ENCODE results near the gene KBTBD13. TPM values are rescaled to one million over a fixed set of nuclear protein-coding genes. Genes with fewer than 3 reads are reported as not detected.

The KBTBD13 gene
- total and polyA plus RNA-seq, 2 experiments from 2014 or later: not detected

DNA sequence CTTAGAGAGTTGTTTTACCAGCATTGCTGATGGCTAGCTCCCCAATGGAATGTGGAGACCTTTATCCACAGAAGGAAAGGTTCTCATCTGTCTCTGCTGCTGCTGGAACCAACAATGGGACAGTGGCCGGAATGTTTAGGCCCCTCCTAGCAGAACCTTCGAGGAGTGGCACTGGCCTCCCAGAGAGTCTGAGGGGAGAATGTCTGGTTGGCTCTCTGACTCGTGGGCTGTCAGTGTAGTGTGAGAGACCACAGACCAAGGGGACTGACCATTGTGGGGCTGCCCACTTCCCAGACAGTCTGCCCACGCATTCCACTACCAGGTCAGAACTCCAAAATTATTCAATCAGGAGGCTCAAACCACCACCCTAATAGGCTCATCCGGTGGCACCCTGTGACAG lies 13.8 kb upstream of the KBTBD13 start:
- H3K27me3 Mint-ChIP-seq (ENCODE audit: insufficient read depth, low read depth, poor library complexity): peaks cover 11% of the 10 kb centered on the region
- H3K4me2 ChIP-seq: no peak overlapping the region
- H4K20me1 ChIP-seq (replicated peaks; ENCODE audit: insufficient read depth): 0 out of 2 replicates have a peak, but pooled peaks cover 3% of the 10 kb centered on the region
- TF ChIP-seq, protein P1, sequence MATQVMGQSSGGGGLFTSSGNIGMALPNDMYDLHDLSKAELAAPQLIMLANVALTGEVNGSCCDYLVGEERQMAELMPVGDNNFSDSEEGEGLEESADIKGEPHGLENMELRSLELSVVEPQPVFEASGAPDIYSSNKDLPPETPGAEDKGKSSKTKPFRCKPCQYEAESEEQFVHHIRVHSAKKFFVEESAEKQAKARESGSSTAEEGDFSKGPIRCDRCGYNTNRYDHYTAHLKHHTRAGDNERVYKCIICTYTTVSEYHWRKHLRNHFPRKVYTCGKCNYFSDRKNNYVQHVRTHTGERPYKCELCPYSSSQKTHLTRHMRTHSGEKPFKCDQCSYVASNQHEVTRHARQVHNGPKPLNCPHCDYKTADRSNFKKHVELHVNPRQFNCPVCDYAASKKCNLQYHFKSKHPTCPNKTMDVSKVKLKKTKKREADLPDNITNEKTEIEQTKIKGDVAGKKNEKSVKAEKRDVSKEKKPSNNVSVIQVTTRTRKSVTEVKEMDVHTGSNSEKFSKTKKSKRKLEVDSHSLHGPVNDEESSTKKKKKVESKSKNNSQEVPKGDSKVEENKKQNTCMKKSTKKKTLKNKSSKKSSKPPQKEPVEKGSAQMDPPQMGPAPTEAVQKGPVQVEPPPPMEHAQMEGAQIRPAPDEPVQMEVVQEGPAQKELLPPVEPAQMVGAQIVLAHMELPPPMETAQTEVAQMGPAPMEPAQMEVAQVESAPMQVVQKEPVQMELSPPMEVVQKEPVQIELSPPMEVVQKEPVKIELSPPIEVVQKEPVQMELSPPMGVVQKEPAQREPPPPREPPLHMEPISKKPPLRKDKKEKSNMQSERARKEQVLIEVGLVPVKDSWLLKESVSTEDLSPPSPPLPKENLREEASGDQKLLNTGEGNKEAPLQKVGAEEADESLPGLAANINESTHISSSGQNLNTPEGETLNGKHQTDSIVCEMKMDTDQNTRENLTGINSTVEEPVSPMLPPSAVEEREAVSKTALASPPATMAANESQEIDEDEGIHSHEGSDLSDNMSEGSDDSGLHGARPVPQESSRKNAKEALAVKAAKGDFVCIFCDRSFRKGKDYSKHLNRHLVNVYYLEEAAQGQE (IDR thresholded peaks at IDR 0.05; ENCODE audit: unreplicated experiment): no peak
- TF ChIP-seq, protein P2, sequence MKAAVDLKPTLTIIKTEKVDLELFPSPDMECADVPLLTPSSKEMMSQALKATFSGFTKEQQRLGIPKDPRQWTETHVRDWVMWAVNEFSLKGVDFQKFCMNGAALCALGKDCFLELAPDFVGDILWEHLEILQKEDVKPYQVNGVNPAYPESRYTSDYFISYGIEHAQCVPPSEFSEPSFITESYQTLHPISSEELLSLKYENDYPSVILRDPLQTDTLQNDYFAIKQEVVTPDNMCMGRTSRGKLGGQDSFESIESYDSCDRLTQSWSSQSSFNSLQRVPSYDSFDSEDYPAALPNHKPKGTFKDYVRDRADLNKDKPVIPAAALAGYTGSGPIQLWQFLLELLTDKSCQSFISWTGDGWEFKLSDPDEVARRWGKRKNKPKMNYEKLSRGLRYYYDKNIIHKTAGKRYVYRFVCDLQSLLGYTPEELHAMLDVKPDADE (IDR thresholded peaks at IDR 0.05): no peak
- TF ChIP-seq ZNF114 (CRISPR knock-in tag; IDR thresholded peaks at IDR 0.05) (no peak), JUNB (IDR thresholded peaks at IDR 0.05; ENCODE audit: unreplicated experiment) (no peak), EZH2 (IDR thresholded peaks at IDR 0.05; ENCODE audit: low read depth, unreplicated experiment) (no peak), ZNF331 (CRISPR knock-in tag; IDR thresholded peaks at IDR 0.05; ENCODE audit: low read depth) (no peak), EZH2phosphoT487 (IDR thresholded peaks at IDR 0.05; ENCODE audit: unreplicated experiment) (no peak), NANOG (IDR thresholded peaks at IDR 0.05; ENCODE audit: borderline replicate concordance) (no peak), POLR2AphosphoS5 (IDR thresholded peaks at IDR 0.05; ENCODE audit: low read depth) (no peak), STAT1 (IDR thresholded peaks at IDR 0.05; ENCODE audit: unreplicated experiment) (no peak), CREB1 (CRISPR knock-in tag; IDR thresholded peaks at IDR 0.05; ENCODE audit: low read depth) (no peak)
- TF ChIP-seq, protein P3, sequence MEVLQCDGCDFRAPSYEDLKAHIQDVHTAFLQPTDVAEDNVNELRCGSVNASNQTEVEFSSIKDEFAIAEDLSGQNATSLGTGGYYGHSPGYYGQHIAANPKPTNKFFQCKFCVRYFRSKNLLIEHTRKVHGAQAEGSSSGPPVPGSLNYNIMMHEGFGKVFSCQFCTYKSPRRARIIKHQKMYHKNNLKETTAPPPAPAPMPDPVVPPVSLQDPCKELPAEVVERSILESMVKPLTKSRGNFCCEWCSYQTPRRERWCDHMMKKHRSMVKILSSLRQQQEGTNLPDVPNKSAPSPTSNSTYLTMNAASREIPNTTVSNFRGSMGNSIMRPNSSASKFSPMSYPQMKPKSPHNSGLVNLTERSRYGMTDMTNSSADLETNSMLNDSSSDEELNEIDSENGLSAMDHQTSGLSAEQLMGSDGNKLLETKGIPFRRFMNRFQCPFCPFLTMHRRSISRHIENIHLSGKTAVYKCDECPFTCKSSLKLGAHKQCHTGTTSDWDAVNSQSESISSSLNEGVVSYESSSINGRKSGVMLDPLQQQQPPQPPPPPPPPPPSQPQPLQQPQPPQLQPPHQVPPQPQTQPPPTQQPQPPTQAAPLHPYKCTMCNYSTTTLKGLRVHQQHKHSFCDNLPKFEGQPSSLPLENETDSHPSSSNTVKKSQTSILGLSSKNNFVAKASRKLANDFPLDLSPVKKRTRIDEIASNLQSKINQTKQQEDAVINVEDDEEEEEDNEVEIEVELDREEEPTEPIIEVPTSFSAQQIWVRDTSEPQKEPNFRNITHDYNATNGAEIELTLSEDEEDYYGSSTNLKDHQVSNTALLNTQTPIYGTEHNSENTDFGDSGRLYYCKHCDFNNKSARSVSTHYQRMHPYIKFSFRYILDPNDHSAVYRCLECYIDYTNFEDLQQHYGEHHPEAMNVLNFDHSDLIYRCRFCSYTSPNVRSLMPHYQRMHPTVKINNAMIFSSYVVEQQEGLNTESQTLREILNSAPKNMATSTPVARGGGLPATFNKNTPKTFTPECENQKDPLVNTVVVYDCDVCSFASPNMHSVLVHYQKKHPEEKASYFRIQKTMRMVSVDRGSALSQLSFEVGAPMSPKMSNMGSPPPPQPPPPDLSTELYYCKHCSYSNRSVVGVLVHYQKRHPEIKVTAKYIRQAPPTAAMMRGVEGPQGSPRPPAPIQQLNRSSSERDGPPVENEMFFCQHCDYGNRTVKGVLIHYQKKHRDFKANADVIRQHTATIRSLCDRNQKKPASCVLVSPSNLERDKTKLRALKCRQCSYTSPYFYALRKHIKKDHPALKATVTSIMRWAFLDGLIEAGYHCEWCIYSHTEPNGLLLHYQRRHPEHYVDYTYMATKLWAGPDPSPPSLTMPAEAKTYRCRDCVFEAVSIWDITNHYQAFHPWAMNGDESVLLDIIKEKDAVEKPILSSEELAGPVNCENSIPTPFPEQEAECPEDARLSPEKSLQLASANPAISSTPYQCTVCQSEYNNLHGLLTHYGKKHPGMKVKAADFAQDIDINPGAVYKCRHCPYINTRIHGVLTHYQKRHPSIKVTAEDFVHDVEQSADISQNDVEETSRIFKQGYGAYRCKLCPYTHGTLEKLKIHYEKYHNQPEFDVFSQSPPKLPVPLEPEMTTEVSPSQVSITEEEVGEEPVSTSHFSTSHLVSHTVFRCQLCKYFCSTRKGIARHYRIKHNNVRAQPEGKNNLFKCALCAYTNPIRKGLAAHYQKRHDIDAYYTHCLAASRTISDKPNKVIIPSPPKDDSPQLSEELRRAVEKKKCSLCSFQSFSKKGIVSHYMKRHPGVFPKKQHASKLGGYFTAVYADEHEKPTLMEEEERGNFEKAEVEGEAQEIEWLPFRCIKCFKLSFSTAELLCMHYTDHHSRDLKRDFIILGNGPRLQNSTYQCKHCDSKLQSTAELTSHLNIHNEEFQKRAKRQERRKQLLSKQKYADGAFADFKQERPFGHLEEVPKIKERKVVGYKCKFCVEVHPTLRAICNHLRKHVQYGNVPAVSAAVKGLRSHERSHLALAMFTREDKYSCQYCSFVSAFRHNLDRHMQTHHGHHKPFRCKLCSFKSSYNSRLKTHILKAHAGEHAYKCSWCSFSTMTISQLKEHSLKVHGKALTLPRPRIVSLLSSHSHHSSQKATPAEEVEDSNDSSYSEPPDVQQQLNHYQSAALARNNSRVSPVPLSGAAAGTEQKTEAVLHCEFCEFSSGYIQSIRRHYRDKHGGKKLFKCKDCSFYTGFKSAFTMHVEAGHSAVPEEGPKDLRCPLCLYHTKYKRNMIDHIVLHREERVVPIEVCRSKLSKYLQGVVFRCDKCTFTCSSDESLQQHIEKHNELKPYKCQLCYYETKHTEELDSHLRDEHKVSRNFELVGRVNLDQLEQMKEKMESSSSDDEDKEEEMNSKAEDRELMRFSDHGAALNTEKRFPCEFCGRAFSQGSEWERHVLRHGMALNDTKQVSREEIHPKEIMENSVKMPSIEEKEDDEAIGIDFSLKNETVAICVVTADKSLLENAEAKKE (CRISPR knock-in tag; IDR thresholded peaks at IDR 0.05): no peak
- TF ChIP-seq, protein P4, sequence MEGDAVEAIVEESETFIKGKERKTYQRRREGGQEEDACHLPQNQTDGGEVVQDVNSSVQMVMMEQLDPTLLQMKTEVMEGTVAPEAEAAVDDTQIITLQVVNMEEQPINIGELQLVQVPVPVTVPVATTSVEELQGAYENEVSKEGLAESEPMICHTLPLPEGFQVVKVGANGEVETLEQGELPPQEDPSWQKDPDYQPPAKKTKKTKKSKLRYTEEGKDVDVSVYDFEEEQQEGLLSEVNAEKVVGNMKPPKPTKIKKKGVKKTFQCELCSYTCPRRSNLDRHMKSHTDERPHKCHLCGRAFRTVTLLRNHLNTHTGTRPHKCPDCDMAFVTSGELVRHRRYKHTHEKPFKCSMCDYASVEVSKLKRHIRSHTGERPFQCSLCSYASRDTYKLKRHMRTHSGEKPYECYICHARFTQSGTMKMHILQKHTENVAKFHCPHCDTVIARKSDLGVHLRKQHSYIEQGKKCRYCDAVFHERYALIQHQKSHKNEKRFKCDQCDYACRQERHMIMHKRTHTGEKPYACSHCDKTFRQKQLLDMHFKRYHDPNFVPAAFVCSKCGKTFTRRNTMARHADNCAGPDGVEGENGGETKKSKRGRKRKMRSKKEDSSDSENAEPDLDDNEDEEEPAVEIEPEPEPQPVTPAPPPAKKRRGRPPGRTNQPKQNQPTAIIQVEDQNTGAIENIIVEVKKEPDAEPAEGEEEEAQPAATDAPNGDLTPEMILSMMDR (conservative IDR thresholded peaks at IDR 0.05; ENCODE audit: low read depth in 2 of 2): no peak
- H3K9me2 ChIP-seq (ENCODE audit: insufficient read depth): no peaks in the 10 kb centered on the region
- ATAC-seq: no peak
- H3F3A ChIP-seq (replicated peaks; ENCODE audit: low read depth): no peaks in the 10 kb centered on the region
- peaks cover 11% of the 10 kb centered on the region for H3K27me3 ChIP-seq (ENCODE audit: insufficient read depth)
- H3K4me3 ChIP-seq: no peak overlapping the region
- peaks cover 15% of the 10 kb centered on the region for H3K4me1 Mint-ChIP-seq
- no peaks in the 10 kb centered on the region for H3K79me2 ChIP-seq (replicated peaks; ENCODE audit: insufficient read depth)
- no peak overlapping the region for H3K4me3 Mint-ChIP-seq
- no peaks in the 10 kb centered on the region for H3K36me3 ChIP-seq (ENCODE audit: insufficient read depth)
- H3K9me3 Mint-ChIP-seq: no peaks in the 10 kb centered on the region
- no peaks in the 10 kb centered on the region for H3K36me3 Mint-ChIP-seq (ENCODE audit: low read depth)
- H2AFZ ChIP-seq: no peak overlapping the region
- H3K27ac Mint-ChIP-seq: no peak overlapping the region
- peaks cover 20% of the 10 kb centered on the region for H3K4me1 ChIP-seq (ENCODE audit: insufficient read depth)
- no peak overlapping the region for H3K27ac ChIP-seq (ENCODE audit: low read depth)
- DNase-seq (ENCODE audit: low spot score): no peak
